ENCODE measurements around the gene TLE2. TPM values are rescaled to one million over a fixed set of nuclear protein-coding genes. Genes with fewer than 3 reads are reported as not detected.

The TLE2 gene
- total RNA-seq, 4 donors from 2014 or later = 5.4 to 22.7 (median 7.6) TPM

- no peak for DNase-seq
- intact Hi-C loops (cut with DNase I) = loop anchor here (5.0 to 10.0 kb wide), 2 partner anchors 112 to 139 kb away; no protein-coding TSS in a partner anchor
Observed at GRCh38 chr19:2963122-2963521, 66.0 kb downstream of the TLE2 start.

GRCh38 chr19:2962018-2962670 is 66.9 kb downstream of the TLE2 start:
- TF ChIP-seq POLR2A (IDR thresholded peaks at IDR 0.05) (no peak), CTCF (IDR thresholded peaks at IDR 0.05) (peak; percentile 54 to 92 (median 88))
- Histone ChIP-seq H3K27ac (peak overlapping the region in 1 of 4 donors; percentile 17), H3K4me1 (peaks cover 0 to 14% (median 0%) of the 10 kb centered on the region in 3 donors), H3K4me3 (no peak overlapping the region), H3K9me3 (no peaks in the 10 kb centered on the region), H3K36me3 (no peaks in the 10 kb centered on the region), H3K27me3 (no peaks in the 10 kb centered on the region)
- intact Hi-C loops (cut with DNase I) = loop anchor here (5.0 to 10.0 kb wide), 2 partner anchors 113 to 140 kb away; no protein-coding TSS in a partner anchor
- DNase-seq = no peak
- 31 to 39% methylated on average over 16 to 17 of the region's 17 CpGs for WGBS, 2 donors

More at GRCh38 chr19:2963122-2963521, 66.0 kb downstream of the TLE2 start:
- Histone ChIP-seq H3K27ac (no peak overlapping the region), H3K9me3 (no peaks in the 10 kb centered on the region), H3K4me3 (no peak overlapping the region), H3K4me1 (peaks cover 0 to 15% (median 0%) of the 10 kb centered on the region in 3 donors), H3K36me3 (no peaks in the 10 kb centered on the region), H3K27me3 (no peaks in the 10 kb centered on the region)
- WGBS, 2 donors = 91 to 92% methylated on average over 5 of the region's 5 CpGs
- TF ChIP-seq CTCF (IDR thresholded peaks at IDR 0.05) (no peak), POLR2A (IDR thresholded peaks at IDR 0.05) (no peak)

GRCh38 chr19:2960120-2960519 is 69.0 kb downstream of the TLE2 start:
- H3K36me3 ChIP-seq = no peaks in the 10 kb centered on the region
- 38 to 48% methylated on average over 9 to 12 of the region's 12 CpGs for WGBS, 2 donors
- no peak overlapping the region for H3K4me3 ChIP-seq
- no peaks in the 10 kb centered on the region for H3K9me3 ChIP-seq
- peaks cover 0 to 14% (median 0%) of the 10 kb centered on the region in 3 donors for H3K4me1 ChIP-seq
- H3K27me3 ChIP-seq = no peaks in the 10 kb centered on the region
- TF ChIP-seq CTCF (IDR thresholded peaks at IDR 0.05) = no peak
- TF ChIP-seq POLR2A (IDR thresholded peaks at IDR 0.05) = no peak
- intact Hi-C loops (cut with DNase I) = loop anchor here (5.0 to 10.0 kb wide), 2 partner anchors 115 to 142 kb away; no protein-coding TSS in a partner anchor
- no peak overlapping the region for H3K27ac ChIP-seq
- DNase-seq = no peak

- 83 to 89% methylated on average over 5 of the region's 5 CpGs for WGBS, 2 donors
- no peak for TF ChIP-seq CTCF (IDR thresholded peaks at IDR 0.05)
- no peak for TF ChIP-seq POLR2A (IDR thresholded peaks at IDR 0.05)
- H3K27ac ChIP-seq = no peak overlapping the region
- intact Hi-C loops (cut with DNase I) = no loop called here
- peaks cover 0 to 36% (median 0%) of the 10 kb centered on the region in 3 donors for H3K4me1 ChIP-seq
- no peaks in the 10 kb centered on the region for H3K36me3 ChIP-seq
- H3K9me3 ChIP-seq = no peaks in the 10 kb centered on the region
- H3K27me3 ChIP-seq = no peaks in the 10 kb centered on the region
- H3K4me3 ChIP-seq = no peak overlapping the region
- no peak for DNase-seq
Observed at GRCh38 chr19:2957160-2957559, 71.9 kb downstream of the TLE2 start.

- H3K4me1 ChIP-seq = peaks cover 9 to 52% (median 10%) of the 10 kb centered on the region in 3 donors
- peak overlapping the region; percentile 13 to 52 (median 36) for H3K4me3 ChIP-seq
- peak in 4 of 6 experiments; percentile 16 to 36 (median 22) for TF ChIP-seq CTCF (IDR thresholded peaks at IDR 0.05)
- no peak for TF ChIP-seq POLR2A (IDR thresholded peaks at IDR 0.05)
- no peaks in the 10 kb centered on the region for H3K9me3 ChIP-seq
- intact Hi-C loops (cut with DNase I) = no loop called here
- WGBS, 2 donors = 27 to 31% methylated on average over 8 to 9 of the region's 9 CpGs
- H3K36me3 ChIP-seq = no peaks in the 10 kb centered on the region
- no peaks in the 10 kb centered on the region for H3K27me3 ChIP-seq
- peak overlapping the region; percentile 77 to 89 (median 84) for H3K27ac ChIP-seq
- no peak for DNase-seq
Observed at GRCh38 chr19:2952953-2953481, 76.1 kb downstream of the TLE2 start.
